Measurements from ENCODE around the gene USP17L25. TPM values are rescaled to one million over a fixed set of nuclear protein-coding genes. Genes with fewer than 3 reads are reported as not detected.
"Not testable (repeated sequence)": the region's sequence is repeated elsewhere in the genome, so short reads cannot be mapped to it uniquely, and the experiment has no call there.

Gene USP17L25, protein sequence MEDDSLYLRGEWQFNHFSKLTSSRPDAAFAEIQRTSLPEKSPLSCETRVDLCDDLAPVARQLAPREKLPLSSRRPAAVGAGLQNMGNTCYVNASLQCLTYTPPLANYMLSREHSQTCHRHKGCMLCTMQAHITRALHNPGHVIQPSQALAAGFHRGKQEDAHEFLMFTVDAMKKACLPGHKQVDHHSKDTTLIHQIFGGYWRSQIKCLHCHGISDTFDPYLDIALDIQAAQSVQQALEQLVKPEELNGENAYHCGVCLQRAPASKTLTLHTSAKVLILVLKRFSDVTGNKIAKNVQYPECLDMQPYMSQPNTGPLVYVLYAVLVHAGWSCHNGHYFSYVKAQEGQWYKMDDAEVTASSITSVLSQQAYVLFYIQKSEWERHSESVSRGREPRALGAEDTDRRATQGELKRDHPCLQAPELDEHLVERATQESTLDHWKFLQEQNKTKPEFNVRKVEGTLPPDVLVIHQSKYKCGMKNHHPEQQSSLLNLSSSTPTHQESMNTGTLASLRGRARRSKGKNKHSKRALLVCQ
- total RNA-seq: not detected
- not detected for polyA plus RNA-seq (ENCODE audit: insufficient read length in 6 of 6)
- long read RNA-seq, donor 1: 0 reads
- long read RNA-seq, donor 2: 0 reads
- long read RNA-seq, donor 3: 0 reads
- long read RNA-seq, donor 4: 0 reads
- long read RNA-seq, donor 5: 0 reads
- long read RNA-seq, donor 6: 0 reads
- long read RNA-seq, donor 7: 0 reads
- long read RNA-seq, donor 8: 0 reads
- long read RNA-seq, donor 9: 0 reads
- long read RNA-seq, donor 10: 0 reads
- long read RNA-seq, donor 11: 0 reads
- long read RNA-seq, donor 12: 0 reads

DNA sequence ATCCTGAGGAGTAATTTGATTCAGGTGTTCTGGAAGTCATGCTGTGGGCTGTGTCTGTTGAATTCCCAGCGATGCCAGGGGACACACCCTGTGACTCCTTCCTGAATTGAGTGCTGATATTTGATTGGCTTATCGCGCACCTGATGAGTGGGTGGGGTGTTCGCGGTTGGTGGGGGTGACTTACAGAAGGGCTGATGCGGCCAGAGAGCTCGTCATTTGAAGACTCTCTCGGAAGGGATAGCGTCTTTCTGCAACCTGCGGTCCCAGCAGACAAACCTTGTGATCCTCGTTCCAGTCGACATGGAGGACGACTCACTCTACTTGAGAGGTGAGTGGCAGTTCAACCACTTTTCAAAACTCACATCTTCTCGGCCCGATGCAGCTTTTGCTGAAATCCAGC is at the start of gene USP17L25:
Gene USP17L25 (plus strand): TSS at position 301 of the 400 bp plus-strand sequence. CDS start 0 bp downstream, at position 301.
- H3K4me3 ChIP-seq; H3K4me1 ChIP-seq; ATAC-seq; DNase-seq; H3K36me3 ChIP-seq; H3K27me3 ChIP-seq; H3K27ac ChIP-seq; intact Hi-C loops (cut with DNase I); H3K9me3 ChIP-seq: not testable (repeated sequence)

DNA sequence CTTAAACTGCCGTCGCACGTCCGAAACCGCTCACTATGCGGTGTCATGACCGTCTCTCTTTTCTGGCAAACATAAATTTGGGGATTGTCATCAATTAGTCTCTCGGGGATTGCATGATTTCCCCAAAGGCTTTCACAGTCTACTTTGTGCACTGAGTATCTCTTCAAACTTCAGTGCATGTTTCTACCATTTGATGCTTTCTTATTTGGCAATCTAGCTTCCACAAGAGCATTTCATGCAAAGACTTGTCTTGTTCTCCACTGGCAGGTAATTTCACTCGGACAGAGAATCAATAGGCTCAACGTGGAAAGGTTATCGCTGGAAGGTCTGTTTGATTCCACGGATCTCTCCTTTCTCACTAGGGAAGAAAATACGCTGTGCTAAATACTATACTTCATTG is 5.5 kb upstream of the USP17L25 start:
- H3K27me3 ChIP-seq; DNase-seq; ATAC-seq; H3K4me1 ChIP-seq; intact Hi-C loops (cut with DNase I); H3K4me3 ChIP-seq; H3K27ac ChIP-seq; H3K36me3 ChIP-seq; H3K9me3 ChIP-seq: not testable (repeated sequence)

DNA sequence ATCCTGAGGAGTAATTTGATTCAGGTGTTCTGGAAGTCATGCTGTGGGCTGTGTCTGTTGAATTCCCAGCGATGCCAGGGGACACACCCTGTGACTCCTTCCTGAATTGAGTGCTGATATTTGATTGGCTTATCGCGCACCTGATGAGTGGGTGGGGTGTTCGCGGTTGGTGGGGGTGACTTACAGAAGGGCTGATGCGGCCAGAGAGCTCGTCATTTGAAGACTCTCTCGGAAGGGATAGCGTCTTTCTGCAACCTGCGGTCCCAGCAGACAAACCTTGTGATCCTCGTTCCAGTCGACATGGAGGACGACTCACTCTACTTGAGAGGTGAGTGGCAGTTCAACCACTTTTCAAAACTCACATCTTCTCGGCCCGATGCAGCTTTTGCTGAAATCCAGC is 4.8 kb upstream of the USP17L25 start, which contains the start of gene USP17L24:
Gene USP17L24 (plus strand): TSS at position 301 of the 400 bp plus-strand sequence. CDS start 0 bp downstream, at position 301.
- not testable (repeated sequence) for ATAC-seq

DNA sequence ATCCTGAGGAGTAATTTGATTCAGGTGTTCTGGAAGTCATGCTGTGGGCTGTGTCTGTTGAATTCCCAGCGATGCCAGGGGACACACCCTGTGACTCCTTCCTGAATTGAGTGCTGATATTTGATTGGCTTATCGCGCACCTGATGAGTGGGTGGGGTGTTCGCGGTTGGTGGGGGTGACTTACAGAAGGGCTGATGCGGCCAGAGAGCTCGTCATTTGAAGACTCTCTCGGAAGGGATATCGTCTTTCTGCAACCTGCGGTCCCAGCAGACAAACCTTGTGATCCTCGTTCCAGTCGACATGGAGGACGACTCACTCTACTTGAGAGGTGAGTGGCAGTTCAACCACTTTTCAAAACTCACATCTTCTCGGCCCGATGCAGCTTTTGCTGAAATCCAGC is 4.6 kb downstream of the USP17L25 start, which contains the start of gene USP17L26:
Gene USP17L26 (plus strand): TSS at position 301 of the 400 bp plus-strand sequence. CDS start 0 bp downstream, at position 301.
- H3K27ac ChIP-seq; H3K4me1 ChIP-seq; DNase-seq; H3K36me3 ChIP-seq; H3K4me3 ChIP-seq; H3K27me3 ChIP-seq; intact Hi-C loops (cut with DNase I); ATAC-seq; H3K9me3 ChIP-seq: not testable (repeated sequence)

More for the DNA sequence above, 4.8 kb upstream of the USP17L25 start, which contains the start of gene USP17L24:
- H3K4me1 ChIP-seq; H3K9me3 ChIP-seq; H3K4me3 ChIP-seq; intact Hi-C loops (cut with DNase I); H3K27ac ChIP-seq; H3K36me3 ChIP-seq; H3K27me3 ChIP-seq; DNase-seq: not testable (repeated sequence)

DNA sequence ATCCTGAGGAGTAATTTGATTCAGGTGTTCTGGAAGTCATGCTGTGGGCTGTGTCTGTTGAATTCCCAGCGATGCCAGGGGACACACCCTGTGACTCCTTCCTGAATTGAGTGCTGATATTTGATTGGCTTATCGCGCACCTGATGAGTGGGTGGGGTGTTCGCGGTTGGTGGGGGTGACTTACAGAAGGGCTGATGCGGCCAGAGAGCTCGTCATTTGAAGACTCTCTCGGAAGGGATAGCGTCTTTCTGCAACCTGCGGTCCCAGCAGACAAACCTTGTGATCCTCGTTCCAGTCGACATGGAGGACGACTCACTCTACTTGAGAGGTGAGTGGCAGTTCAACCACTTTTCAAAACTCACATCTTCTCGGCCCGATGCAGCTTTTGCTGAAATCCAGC is 9.4 kb downstream of the USP17L25 start, which contains the start of gene USP17L5:
Gene USP17L5 (plus strand): TSS at position 301 of the 400 bp plus-strand sequence. CDS start 0 bp downstream, at position 301.
- H3K27ac ChIP-seq; H3K4me3 ChIP-seq; H3K27me3 ChIP-seq; H3K36me3 ChIP-seq; DNase-seq; intact Hi-C loops (cut with DNase I); ATAC-seq; H3K4me1 ChIP-seq; H3K9me3 ChIP-seq: not testable (repeated sequence)

DNA sequence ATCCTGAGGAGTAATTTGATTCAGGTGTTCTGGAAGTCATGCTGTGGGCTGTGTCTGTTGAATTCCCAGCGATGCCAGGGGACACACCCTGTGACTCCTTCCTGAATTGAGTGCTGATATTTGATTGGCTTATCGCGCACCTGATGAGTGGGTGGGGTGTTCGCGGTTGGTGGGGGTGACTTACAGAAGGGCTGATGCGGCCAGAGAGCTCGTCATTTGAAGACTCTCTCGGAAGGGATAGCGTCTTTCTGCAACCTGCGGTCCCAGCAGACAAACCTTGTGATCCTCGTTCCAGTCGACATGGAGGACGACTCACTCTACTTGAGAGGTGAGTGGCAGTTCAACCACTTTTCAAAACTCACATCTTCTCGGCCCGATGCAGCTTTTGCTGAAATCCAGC is 14.1 kb downstream of the USP17L25 start, which contains the start of gene USP17L27:
Gene USP17L27 (plus strand): TSS at position 301 of the 400 bp plus-strand sequence. CDS start 0 bp downstream, at position 301.
- H3K4me3 ChIP-seq; DNase-seq; H3K36me3 ChIP-seq; ATAC-seq; H3K9me3 ChIP-seq; H3K27me3 ChIP-seq; H3K27ac ChIP-seq; H3K4me1 ChIP-seq; intact Hi-C loops (cut with DNase I): not testable (repeated sequence)

DNA sequence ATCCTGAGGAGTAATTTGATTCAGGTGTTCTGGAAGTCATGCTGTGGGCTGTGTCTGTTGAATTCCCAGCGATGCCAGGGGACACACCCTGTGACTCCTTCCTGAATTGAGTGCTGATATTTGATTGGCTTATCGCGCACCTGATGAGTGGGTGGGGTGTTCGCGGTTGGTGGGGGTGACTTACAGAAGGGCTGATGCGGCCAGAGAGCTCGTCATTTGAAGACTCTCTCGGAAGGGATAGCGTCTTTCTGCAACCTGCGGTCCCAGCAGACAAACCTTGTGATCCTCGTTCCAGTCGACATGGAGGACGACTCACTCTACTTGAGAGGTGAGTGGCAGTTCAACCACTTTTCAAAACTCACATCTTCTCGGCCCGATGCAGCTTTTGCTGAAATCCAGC is 18.9 kb downstream of the USP17L25 start, which contains the start of gene USP17L28:
Gene USP17L28 (plus strand): TSS at position 301 of the 400 bp plus-strand sequence. CDS start 0 bp downstream, at position 301.
- H3K27me3 ChIP-seq; DNase-seq; H3K4me3 ChIP-seq; ATAC-seq; H3K36me3 ChIP-seq; intact Hi-C loops (cut with DNase I); H3K27ac ChIP-seq; H3K9me3 ChIP-seq; H3K4me1 ChIP-seq: not testable (repeated sequence)

DNA sequence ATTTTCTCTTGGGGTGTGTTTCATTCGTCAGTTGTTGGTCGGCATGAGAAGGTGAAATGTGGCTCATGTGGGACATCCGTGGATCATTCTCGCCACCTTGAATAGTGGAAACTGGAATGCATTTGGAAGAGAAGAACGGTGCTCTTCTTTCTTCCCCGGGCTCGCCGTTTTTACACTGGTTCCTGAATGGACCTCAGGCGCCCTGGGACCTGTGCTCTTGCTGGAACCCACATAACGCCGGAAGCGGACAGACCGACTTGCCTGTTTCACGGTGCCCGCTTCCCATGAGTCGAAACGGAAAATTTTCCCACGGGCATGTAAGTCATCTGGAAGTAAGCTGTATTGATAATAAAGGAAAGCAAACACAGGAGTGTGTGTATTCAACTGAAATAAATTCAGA is 21.2 kb downstream of the USP17L25 start:
- intact Hi-C loops (cut with DNase I); H3K27me3 ChIP-seq; H3K9me3 ChIP-seq; H3K27ac ChIP-seq; H3K36me3 ChIP-seq; H3K4me1 ChIP-seq; ATAC-seq; H3K4me3 ChIP-seq: not testable (repeated sequence)
- DNase-seq: peak in 1 of 4 donors; percentile 90

DNA sequence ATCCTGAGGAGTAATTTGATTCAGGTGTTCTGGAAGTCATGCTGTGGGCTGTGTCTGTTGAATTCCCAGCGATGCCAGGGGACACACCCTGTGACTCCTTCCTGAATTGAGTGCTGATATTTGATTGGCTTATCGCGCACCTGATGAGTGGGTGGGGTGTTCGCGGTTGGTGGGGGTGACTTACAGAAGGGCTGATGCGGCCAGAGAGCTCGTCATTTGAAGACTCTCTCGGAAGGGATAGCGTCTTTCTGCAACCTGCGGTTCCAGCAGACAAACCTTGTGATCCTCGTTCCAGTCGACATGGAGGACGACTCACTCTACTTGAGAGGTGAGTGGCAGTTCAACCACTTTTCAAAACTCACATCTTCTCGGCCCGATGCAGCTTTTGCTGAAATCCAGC is 23.6 kb downstream of the USP17L25 start, which contains the start of gene USP17L29:
Gene USP17L29 (plus strand): TSS at position 301 of the 400 bp plus-strand sequence. CDS start 0 bp downstream, at position 301.
- intact Hi-C loops (cut with DNase I); DNase-seq; H3K36me3 ChIP-seq: not testable (repeated sequence)

DNA sequence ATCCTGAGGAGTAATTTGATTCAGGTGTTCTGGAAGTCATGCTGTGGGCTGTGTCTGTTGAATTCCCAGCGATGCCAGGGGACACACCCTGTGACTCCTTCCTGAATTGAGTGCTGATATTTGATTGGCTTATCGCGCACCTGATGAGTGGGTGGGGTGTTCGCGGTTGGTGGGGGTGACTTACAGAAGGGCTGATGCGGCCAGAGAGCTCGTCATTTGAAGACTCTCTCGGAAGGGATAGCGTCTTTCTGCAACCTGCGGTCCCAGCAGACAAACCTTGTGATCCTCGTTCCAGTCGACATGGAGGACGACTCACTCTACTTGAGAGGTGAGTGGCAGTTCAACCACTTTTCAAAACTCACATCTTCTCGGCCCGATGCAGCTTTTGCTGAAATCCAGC is 33.1 kb downstream of the USP17L25 start, which contains the start of gene USP17L30:
Gene USP17L30 (plus strand): TSS at position 301 of the 400 bp plus-strand sequence. CDS start 0 bp downstream, at position 301.
- H3K36me3 ChIP-seq; H3K9me3 ChIP-seq; H3K4me3 ChIP-seq; H3K27ac ChIP-seq; H3K4me1 ChIP-seq; intact Hi-C loops (cut with DNase I); ATAC-seq; DNase-seq; H3K27me3 ChIP-seq: not testable (repeated sequence)

More for the DNA sequence above, 23.6 kb downstream of the USP17L25 start, which contains the start of gene USP17L29:
- not testable (repeated sequence) for H3K27me3 ChIP-seq, H3K9me3 ChIP-seq, H3K27ac ChIP-seq, H3K4me1 ChIP-seq, H3K4me3 ChIP-seq, ATAC-seq

DNA sequence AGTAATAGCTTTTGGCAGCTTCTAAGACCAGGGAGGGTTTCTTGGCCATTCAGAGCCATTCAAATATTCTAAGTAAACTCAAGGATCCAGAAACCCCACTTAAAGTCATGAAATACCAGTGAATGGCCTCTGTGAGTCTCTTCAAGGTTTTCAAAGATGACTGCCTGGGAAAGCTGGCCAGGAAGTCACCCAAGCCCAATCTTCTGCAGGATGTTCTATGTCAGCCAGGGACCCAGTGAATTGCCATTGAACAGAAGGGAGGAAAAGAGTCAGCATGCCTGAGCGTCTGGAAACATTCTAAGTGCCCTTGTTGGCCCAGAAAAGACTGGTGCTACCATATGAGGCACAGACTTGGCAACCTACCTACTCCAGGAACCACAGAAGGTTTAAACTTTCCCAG is 50.2 kb downstream of the USP17L25 start:
- H3K9me3 ChIP-seq; ATAC-seq; H3K4me3 ChIP-seq; intact Hi-C loops (cut with DNase I); H3K36me3 ChIP-seq; H3K4me1 ChIP-seq; H3K27me3 ChIP-seq; H3K27ac ChIP-seq; DNase-seq: not testable (repeated sequence)

All from left lung (tissue), 14 donors.